NCI-H524 (cell line): Measurements from ENCODE around the gene RAB4B.
"Not testable (repeated sequence)": the region's sequence is repeated elsewhere in the genome, so short reads cannot be mapped to it uniquely, and the experiment has no call there.

Experiments
- DNase-seq, 2 experiments: peaks; one replicate each; lab custom pipeline; 2025; lab: John Stamatoyannopoulos, UW

Gene RAB4B

DNA sequence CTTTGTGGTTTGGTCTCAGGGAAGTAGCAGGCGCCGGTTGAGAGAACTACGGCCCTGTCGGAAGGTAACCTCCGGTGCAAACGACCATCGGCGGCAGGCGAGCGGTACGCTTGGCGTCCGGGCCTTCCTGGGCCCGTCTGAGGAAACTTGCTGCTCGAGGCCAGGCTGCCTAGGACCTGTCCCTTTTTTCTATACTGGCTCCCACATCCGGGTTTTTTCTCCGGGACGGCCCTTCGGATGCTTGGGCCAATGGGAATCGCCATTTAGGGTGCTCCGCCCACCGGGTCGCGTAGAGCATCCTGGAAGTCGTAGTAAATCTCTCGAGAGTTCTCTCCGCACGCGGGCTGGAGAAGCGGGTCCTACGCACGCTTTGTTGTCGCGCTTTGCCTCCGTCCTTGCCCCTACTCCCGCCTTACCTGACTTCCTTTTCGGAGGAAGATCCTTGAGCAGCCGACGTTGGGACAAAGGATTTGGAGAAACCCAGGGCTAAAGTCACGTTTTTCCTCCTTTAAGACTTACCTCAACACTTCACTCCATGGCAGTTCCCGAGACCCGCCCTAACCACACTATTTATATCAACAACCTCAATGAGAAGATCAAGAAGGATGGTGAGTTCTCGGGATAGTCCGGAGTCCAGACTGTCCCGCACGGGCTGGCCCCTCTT, 27.0 kb upstream of the RAB4B start, which contains the start of gene SNRPA:
SNRPA (plus strand) TSS at position 330 of the 664 bp plus-strand sequence; CDS start at position 536, 206 bp downstream.
- DNase-seq: peak; percentile 99

DNA sequence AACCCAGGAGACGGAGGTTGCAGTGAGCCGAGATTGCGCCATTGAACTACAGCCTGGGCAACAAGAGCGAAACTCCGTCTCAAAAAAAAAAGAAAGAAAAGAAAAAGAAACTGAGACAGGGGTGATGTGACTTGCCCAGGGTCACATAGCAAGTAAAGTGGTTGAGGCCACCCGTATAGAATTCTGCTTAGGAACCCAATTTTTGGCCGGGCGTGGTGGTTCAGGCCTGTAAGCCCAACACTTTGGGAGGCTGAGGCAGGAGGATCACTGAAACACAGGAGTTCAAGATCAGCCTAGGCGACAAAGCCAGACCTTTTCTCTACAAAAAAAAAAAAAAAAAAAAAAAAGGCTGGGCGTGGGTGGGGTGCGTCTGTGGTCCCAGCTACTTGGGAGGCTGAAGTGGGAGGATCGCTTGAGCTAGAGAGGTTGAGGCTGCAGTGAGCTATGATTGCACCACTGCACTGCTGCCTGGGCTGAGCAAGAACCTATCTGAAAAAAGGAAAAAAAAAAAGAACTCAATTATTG, 25.7 kb upstream of the RAB4B start:
- DNase-seq: no peak

- DNase-seq: no peak
Observed at GRCh38 chr19:40754611-40755247, 23.3 kb upstream of the RAB4B start.

DNA sequence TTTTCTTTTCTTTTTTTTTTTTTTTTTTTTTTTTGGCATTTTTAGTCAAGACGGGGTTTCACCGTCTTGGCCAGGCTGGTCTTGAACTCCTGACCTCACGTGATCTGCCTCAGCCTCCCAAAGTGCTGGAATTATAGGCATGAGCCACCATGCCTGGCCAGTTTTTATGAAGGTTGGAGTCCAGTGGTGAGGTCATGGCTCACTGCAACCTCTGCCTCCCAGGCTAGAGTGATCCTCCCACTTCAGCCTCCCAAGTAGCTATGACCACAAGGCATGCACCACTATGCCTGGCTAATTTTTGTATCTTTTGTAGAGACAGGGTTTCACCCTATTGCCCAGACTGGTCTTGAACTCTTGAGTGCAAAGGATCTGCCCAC, 22.8 kb upstream of the RAB4B start:
- no peak for DNase-seq

- DNase-seq: no peak
Observed at GRCh38 chr19:40755791-40756190, 22.3 kb upstream of the RAB4B start.

GRCh38 chr19:40756502-40757110, 21.4 kb upstream of the RAB4B start:
- no peak for DNase-seq

DNA sequence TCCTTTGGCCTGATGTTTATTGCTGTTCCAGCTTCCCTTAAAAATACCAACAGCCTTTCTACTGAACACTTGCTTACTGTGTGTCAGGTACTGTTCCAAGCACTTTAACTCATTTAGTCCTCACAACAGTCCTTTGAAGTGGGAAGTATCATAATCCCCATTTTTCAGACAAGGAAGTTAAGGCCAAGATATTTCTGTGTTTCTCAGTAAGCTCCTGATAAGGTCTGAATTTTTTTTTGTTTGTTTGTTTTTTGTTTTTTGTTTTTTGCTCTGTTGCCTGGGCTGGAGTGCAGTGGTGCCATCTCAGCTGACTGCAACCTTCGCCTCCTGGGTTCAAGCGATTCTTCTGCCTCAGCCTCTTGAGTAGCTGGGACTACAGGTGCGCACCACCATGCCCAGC, 19.6 kb upstream of the RAB4B start:
- no peak for DNase-seq

- no peak for DNase-seq
Observed at GRCh38 chr19:40759352-40759751, 18.7 kb upstream of the RAB4B start.

DNA sequence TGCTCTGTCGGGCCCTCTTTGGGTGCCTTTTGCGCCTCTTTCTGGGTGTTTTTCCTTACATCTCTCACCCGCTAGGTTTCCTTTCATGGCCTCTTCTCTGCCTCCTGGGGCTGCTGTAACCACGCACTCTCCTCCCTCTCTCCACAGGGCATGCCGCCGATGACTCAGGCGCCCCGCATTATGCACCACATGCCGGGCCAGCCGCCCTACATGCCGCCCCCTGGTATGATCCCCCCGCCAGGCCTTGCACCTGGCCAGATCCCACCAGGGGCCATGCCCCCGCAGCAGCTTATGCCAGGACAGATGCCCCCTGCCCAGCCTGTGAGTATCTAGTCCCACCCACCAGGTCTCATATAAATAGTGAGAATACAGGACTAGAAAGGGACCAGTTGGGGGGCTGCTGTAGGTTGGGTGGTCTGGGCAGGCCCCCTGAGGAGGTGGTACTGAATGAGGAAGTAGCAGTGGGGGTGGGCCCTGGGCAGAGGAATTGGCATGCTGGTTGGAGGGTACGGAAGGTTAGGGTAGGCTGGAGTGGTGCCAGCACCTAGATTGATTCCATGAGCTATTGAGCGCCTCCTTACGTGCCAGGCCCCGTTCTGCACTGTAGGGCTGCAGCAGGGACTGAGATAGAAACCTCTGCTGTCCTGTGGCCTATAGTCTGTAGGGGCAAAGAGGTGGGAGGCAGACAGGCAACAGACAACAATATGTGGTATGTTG, 15.1 kb upstream of the RAB4B start:
- DNase-seq: no peak

DNA sequence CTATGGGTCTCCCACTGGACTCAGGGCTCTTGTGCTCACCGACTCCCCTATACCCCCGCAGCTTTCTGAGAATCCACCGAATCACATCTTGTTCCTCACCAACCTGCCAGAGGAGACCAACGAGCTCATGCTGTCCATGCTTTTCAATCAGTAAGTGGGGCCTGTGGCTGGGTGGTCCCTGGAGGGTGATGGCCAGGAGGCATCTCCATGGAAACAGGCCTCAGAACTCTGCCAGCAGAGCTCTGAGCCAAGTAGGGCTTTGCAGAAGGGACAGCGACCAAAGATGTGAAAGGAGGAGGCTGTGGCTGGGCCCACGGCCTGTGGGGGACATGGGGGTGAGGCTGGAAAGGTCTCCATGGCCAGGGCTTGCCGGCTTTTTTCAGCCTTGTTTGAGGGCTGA, 14.5 kb upstream of the RAB4B start:
- no peak for DNase-seq

DNA sequence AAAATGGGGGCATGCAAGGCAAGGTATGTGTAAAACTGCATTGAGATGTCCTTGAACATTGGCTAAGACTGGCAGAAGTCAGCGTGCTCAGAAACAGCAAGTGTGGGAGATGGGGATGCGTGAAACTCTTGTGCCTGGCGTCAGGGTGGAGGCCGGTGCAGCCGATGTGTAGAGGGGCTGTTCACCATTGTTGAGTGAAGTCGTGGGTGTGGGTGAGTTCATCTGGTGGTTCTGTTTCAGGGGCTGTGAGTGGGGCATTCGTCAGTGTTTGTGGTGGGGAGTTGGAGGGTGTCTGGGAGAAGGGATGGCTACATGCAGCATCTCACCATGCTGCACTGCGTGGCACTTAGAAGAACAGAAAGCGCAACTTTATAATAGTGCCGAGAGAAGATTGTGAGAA, 14.1 kb upstream of the RAB4B start:
- no peak for DNase-seq

- not testable (repeated sequence) for DNase-seq
Observed at GRCh38 chr19:40766385-40766784, 11.7 kb upstream of the RAB4B start.

- no peak for DNase-seq
Observed at GRCh38 chr19:40768869-40769268, 9.2 kb upstream of the RAB4B start.

- DNase-seq: peak in 1 of 2 experiments; percentile 26
Observed at GRCh38 chr19:40771101-40771862, 6.8 kb upstream of the RAB4B start.

- DNase-seq: no peak
Observed at GRCh38 chr19:40774916-40775631, 3.0 kb upstream of the RAB4B start, which contains the start of gene MIA. Gene MIA, plus strand, starts transcription at chr19:40775521. Its CDS starts 22 bp downstream, at chr19:40775543.

- DNase-seq: no peak
Observed at GRCh38 chr19:40775632-40776022, 2.4 kb upstream of the RAB4B start.

DNA sequence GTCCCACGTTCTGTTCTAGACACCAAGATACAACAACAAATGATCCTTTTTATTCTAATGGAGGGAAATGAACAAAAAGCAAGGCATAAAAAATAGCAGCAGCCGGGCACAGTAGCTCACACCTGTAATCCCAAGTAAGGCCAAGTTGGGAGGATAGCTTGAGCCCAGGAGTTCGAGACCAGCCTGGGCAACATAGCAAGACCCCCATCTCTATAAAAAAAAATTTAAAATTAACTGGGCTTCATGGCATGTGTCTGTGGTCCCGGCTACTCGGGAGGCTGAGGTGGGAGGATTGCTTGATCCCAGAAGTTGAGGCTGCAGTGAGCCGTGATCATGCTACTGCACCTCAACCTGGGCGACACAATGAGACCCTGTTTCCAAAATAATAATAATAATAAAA, 1.7 kb upstream of the RAB4B start:
- DNase-seq: no peak

- DNase-seq: peak; percentile 88 to 96
Observed at GRCh38 chr19:40776932-40777644, 959 bp upstream of the RAB4B start.

DNA sequence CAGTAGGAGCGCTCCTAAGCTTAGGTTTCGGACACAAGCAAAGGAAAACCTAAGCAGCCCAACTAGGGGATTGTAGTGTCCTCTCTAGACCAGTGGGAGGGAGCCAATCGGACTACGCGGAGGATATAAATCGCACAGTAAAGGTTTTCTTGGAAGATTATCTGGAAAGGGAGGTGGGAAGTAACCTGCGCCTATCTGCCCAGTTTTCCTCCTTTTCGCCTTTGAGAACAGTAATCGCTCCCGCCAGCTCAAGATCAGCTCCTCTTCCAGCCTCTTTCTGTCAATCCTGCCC, 456 bp upstream of the RAB4B start:
- no peak for DNase-seq

DNA sequence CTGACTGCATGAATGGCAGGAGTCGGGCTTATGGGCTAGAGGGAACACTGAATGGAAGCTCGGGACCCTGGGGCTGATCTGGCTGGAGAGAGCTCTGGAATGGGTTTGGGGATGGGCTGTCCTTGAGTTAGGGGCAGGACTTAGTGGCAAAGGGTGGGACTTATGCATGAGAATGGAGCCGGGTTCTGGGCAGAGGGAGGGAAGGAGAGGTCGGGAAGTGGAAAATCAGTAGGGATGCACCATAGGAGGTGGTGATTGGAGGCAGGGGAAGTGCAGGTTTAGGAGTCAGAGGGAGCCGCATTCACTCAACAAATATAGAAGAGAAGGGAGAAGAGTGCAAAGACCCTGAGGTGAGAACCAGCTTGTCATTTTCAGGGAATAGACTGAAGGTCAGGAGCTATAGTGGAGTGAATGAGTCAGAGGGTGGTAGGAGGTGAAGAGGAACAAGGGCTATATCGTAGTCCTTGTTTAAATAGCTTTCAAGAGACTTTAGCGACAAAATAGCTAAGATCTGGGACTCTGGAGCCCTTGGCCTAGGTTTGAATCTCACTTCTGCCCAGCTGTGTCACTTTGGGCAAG, 748 bp downstream of the RAB4B start:
- DNase-seq: no peak
